ENCODE measurements around the gene PLEKHM2. TPM values are rescaled to one million over a fixed set of nuclear protein-coding genes. Genes with fewer than 3 reads are reported as not detected.

The PLEKHM2 gene
- total RNA-seq, 1 experiment from 2014 or later, result 32.6 TPM

- Histone ChIP-seq H3K36me3 (no peaks in the 10 kb centered on the region), H3K4me3 (no peak overlapping the region), H3K9me3 (no peaks in the 10 kb centered on the region), H3K27me3 (no peaks in the 10 kb centered on the region)
- DNase-seq, result no peak
These were observed 15.9 kb upstream of the PLEKHM2 start for GRCh38 chr1:15668089-15668754.

GRCh38 chr1:15669074-15669473 is 15.0 kb upstream of the PLEKHM2 start:
- no peak for DNase-seq
- H3K27me3 ChIP-seq, result no peaks in the 10 kb centered on the region
- no peaks in the 10 kb centered on the region for H3K36me3 ChIP-seq
- H3K9me3 ChIP-seq, result no peaks in the 10 kb centered on the region
- H3K4me3 ChIP-seq, result no peak overlapping the region

GRCh38 chr1:15669864-15670263 is 14.3 kb upstream of the PLEKHM2 start:
- Histone ChIP-seq H3K27me3 (no peaks in the 10 kb centered on the region), H3K36me3 (no peaks in the 10 kb centered on the region), H3K9me3 (no peaks in the 10 kb centered on the region), H3K4me3 (no peak overlapping the region)
- DNase-seq, result no peak

- DNase-seq, result no peak
- no peaks in the 10 kb centered on the region for H3K36me3 ChIP-seq
- no peak overlapping the region for H3K4me3 ChIP-seq
- no peaks in the 10 kb centered on the region for H3K27me3 ChIP-seq
- H3K9me3 ChIP-seq, result no peaks in the 10 kb centered on the region
These were observed 12.7 kb upstream of the PLEKHM2 start for GRCh38 chr1:15671430-15671829.

GRCh38 chr1:15674386-15675159 is 9.5 kb upstream of the PLEKHM2 start:
- Histone ChIP-seq H3K27me3 (no peaks in the 10 kb centered on the region), H3K4me3 (no peak overlapping the region), H3K9me3 (peaks cover 4% of the 10 kb centered on the region; the same call in 1 of the 2 replicates), H3K36me3 (no peaks in the 10 kb centered on the region)
- DNase-seq, result no peak

- DNase-seq, result no peak
- Histone ChIP-seq H3K27me3 (no peaks in the 10 kb centered on the region), H3K36me3 (no peaks in the 10 kb centered on the region), H3K9me3 (peaks cover 5% of the 10 kb centered on the region; the same call in 1 of the 2 replicates), H3K4me3 (no peak overlapping the region)
These were observed 8.1 kb upstream of the PLEKHM2 start for GRCh38 chr1:15676010-15676409.

- DNase-seq, result no peak
- H3K9me3 ChIP-seq, result peaks cover 5% of the 10 kb centered on the region; the same call in 1 of the 2 replicates
- H3K36me3 ChIP-seq, result no peaks in the 10 kb centered on the region
- no peaks in the 10 kb centered on the region for H3K27me3 ChIP-seq
- no peak overlapping the region for H3K4me3 ChIP-seq
These were observed 7.1 kb upstream of the PLEKHM2 start for GRCh38 chr1:15676688-15677661.

GRCh38 chr1:15678578-15678977 is 5.5 kb upstream of the PLEKHM2 start:
- H3K36me3 ChIP-seq, result no peaks in the 10 kb centered on the region
- no peaks in the 10 kb centered on the region for H3K27me3 ChIP-seq
- H3K4me3 ChIP-seq, result no peak overlapping the region
- DNase-seq, result peak; percentile 51
- H3K9me3 ChIP-seq, result peaks cover 5% of the 10 kb centered on the region; the same call in 1 of the 2 replicates

- Histone ChIP-seq H3K9me3 (peaks cover 5% of the 10 kb centered on the region; the same call in 1 of the 2 replicates), H3K27me3 (no peaks in the 10 kb centered on the region), H3K36me3 (no peaks in the 10 kb centered on the region), H3K4me3 (no peak overlapping the region)
- peak; percentile 86 for DNase-seq
These were observed 4.0 kb upstream of the PLEKHM2 start for GRCh38 chr1:15680131-15680530.

- H3K27me3 ChIP-seq, result no peaks in the 10 kb centered on the region
- no peaks in the 10 kb centered on the region for H3K36me3 ChIP-seq
- peaks cover 5% of the 10 kb centered on the region; the same call in 1 of the 2 replicates for H3K9me3 ChIP-seq
- no peak overlapping the region for H3K4me3 ChIP-seq
- DNase-seq, result peak; percentile 43
These were observed 3.4 kb upstream of the PLEKHM2 start for GRCh38 chr1:15680561-15681348.

- no peaks in the 10 kb centered on the region for H3K36me3 ChIP-seq
- DNase-seq, result no peak
- H3K27me3 ChIP-seq, result no peaks in the 10 kb centered on the region
- H3K9me3 ChIP-seq, result peaks cover 5% of the 10 kb centered on the region; the same call in 1 of the 2 replicates
- H3K4me3 ChIP-seq, result no peak overlapping the region
These were observed 2.5 kb upstream of the PLEKHM2 start for GRCh38 chr1:15681349-15682292.

GRCh38 chr1:15682936-15683341 is 1.2 kb upstream of the PLEKHM2 start:
- no peak for DNase-seq
- Histone ChIP-seq H3K4me3 (no peak overlapping the region), H3K27me3 (no peaks in the 10 kb centered on the region), H3K9me3 (peaks cover 5% of the 10 kb centered on the region; the same call in 1 of the 2 replicates), H3K36me3 (no peaks in the 10 kb centered on the region)

- Histone ChIP-seq H3K27me3 (no peaks in the 10 kb centered on the region), H3K36me3 (no peaks in the 10 kb centered on the region), H3K4me3 (peak overlapping the region; percentile 58), H3K9me3 (peaks cover 5% of the 10 kb centered on the region; the same call in 1 of the 2 replicates)
- DNase-seq, result no peak
These were observed 628 bp upstream of the PLEKHM2 start for GRCh38 chr1:15683345-15684039.

- Histone ChIP-seq H3K36me3 (no peaks in the 10 kb centered on the region), H3K9me3 (no peaks in the 10 kb centered on the region), H3K4me3 (peak overlapping the region; percentile 80), H3K27me3 (no peaks in the 10 kb centered on the region)
- DNase-seq, result peak; percentile 39
These were observed 560 bp downstream of the PLEKHM2 start for GRCh38 chr1:15684468-15685291.
